Choroid plexus epithelial cell (primary cell): Measurements from ENCODE around the gene CDCA4.

Source experiments
- DNase-seq: peaks from one replicate; pipeline ENCODE4 v3.0.0-alpha.2; 2010; ENCODE audit warnings: low read depth
- H3K4me3 ChIP-seq: 2 replicates; pipeline ENCODE4 v1.5.1; 2011; ENCODE audit warnings: low read depth, mild to moderate bottlenecking, control low read depth, low read length, moderate library complexity
- CTCF ChIP-seq: conservative IDR thresholded peaks from 2 replicates; pipeline ENCODE4 v1.5.1; 2011; ENCODE audit warnings: low read depth, mild to moderate bottlenecking, control low read depth, inconsistent platforms, low read length, moderate library complexity

Gene CDCA4

GRCh38 chr14:105055736-105056302, 34.9 kb upstream of the CDCA4 start:
- H3K4me3 ChIP-seq, result no peak overlapping the region
- no peak for TF ChIP-seq CTCF

GRCh38 chr14:105055334-105055733, 34.5 kb upstream of the CDCA4 start:
- no peak overlapping the region for H3K4me3 ChIP-seq
- no peak for TF ChIP-seq CTCF
- DNase-seq, result no peak

More at GRCh38 chr14:105055736-105056302, 34.9 kb upstream of the CDCA4 start:
- no peak for DNase-seq

- no peak for DNase-seq
- no peak for TF ChIP-seq CTCF
- no peak overlapping the region for H3K4me3 ChIP-seq
These were observed 33.1 kb upstream of the CDCA4 start for GRCh38 chr14:105053996-105054395.

GRCh38 chr14:105053421-105053820, 32.5 kb upstream of the CDCA4 start:
- no peak overlapping the region for H3K4me3 ChIP-seq
- no peak for TF ChIP-seq CTCF

GRCh38 chr14:105052110-105052458, 31.2 kb upstream of the CDCA4 start:
- TF ChIP-seq CTCF, result no peak

More at GRCh38 chr14:105053421-105053820, 32.5 kb upstream of the CDCA4 start:
- DNase-seq, result no peak

GRCh38 chr14:105051182-105052109, 30.6 kb upstream of the CDCA4 start:
- no peak overlapping the region for H3K4me3 ChIP-seq
- DNase-seq, result no peak
- no peak for TF ChIP-seq CTCF

More at GRCh38 chr14:105052110-105052458, 31.2 kb upstream of the CDCA4 start:
- no peak overlapping the region for H3K4me3 ChIP-seq
- DNase-seq, result no peak
